HG03457 (cell line): Measurements from ENCODE around the gene TMEM17.

Source experiments
- ATAC-seq: cut with Tn5 transposase; IDR thresholded peaks from one replicate; pipeline ENCODE4 v1.9.1; 2021; ENCODE audit warnings: moderate number of reproducible peaks; ENCODE audit not compliant: unreplicated experiment

TMEM17 gene

GRCh38 chr2:62458206-62458641 lies 47.8 kb downstream of the TMEM17 start:
- no peak for ATAC-seq

GRCh38 chr2:62457556-62457955 lies 48.4 kb downstream of the TMEM17 start:
- ATAC-seq: no peak

GRCh38 chr2:62456721-62457539 lies 49.1 kb downstream of the TMEM17 start:
- ATAC-seq: peak; percentile 53

- ATAC-seq: no peak
Observed at GRCh38 chr2:62455957-62456692, 49.9 kb downstream of the TMEM17 start.

- no peak for ATAC-seq
Observed at GRCh38 chr2:62453955-62454354, 52.0 kb downstream of the TMEM17 start.

- ATAC-seq: no peak
Observed at GRCh38 chr2:62452701-62453454, 53.1 kb downstream of the TMEM17 start.

GRCh38 chr2:62450716-62451191 lies 55.2 kb downstream of the TMEM17 start:
- no peak for ATAC-seq
